Tibial nerve (tissue), 4 donors: ENCODE results near the gene ZMAT2.
A peak's percentile ranks its signal among the peaks of the same experiment; 100 is the strongest.

ENCODE experiments used
- CTCF ChIP-seq, 5 experiments: fragments of 200-600 bp in 3 of 5; fragments of 450-650 bp in 2 of 5; sonication (generic) in 3 of 5; IDR thresholded peaks; one replicate each; pipeline ENCODE4 v1.5.1; 2016 to 2019; ENCODE audit warnings: antibody characterized with exemption in 5 of 5, mild to moderate bottlenecking in 3 of 5, moderate library complexity in 2 of 5
- EP300 ChIP-seq, 2 donors: sonication (generic); formaldehyde crosslinking; IDR thresholded peaks; one replicate each; pipeline ENCODE4 v1.6.1; 2017; ENCODE audit warnings: antibody characterized with exemption in 2 of 2, mild to moderate bottlenecking in 1 of 2
- POLR2A ChIP-seq, 2 donors: fragments of 450-650 bp; IDR thresholded peaks; one replicate each; pipeline ENCODE4 v1.6.1; 2017; ENCODE audit warnings: antibody characterized with exemption in 2 of 2, mild to moderate bottlenecking in 2 of 2, moderate library complexity in 2 of 2

- peak in 4 of 5 experiments; percentile 8 to 15 (median 12) for TF ChIP-seq CTCF (IDR thresholded peaks at IDR 0.05)
- TF ChIP-seq POLR2A (IDR thresholded peaks at IDR 0.05), result no peak
- no peak for TF ChIP-seq EP300 (IDR thresholded peaks at IDR 0.05)
These were observed 34.1 kb downstream of the ZMAT2 start for GRCh38 chr5:140734354-140734753.
